GM19397 (cell line): ENCODE results near the gene PCNA.

Experiments
- ATAC-seq: cut with Tn5 transposase; IDR thresholded peaks from one replicate; pipeline ENCODE4 v1.9.1; 2021; ENCODE audit warnings: mild to moderate bottlenecking, moderate library complexity; ENCODE audit not compliant: unreplicated experiment

PCNA gene

DNA sequence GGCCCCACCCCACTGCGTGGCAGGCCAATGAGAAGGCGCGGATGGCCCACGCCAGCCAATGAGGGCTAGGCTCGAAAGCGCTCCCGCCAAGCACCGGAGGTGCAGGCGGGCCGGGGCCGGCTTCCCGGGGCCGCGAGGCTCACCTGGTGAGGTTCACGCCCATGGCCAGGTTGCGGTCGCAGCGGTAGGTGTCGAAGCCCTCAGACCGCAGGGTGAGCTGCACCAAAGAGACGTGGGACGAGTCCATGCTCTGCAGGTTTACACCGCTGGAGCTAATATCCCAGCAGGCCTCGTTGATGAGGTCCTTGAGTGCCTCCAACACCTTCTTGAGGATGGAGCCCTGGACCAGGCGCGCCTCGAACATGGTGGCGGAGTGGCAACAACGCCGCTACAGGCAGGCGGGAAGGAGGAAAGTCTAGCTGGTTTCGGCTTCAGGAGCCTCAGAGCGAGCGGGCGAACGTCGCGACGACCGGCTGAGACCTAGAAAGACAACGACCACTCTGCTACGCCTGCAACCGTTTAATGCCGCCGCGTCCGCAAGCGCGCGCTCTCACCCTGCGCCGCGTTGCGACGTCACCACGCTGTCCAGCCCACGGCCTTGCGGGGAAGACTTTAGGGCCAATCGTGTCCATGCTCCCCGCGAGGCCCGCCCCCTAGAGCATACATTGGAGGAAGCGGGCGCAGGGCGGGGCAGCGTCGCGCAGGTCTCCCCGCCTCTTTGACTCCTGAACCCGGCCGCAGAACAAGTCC is at the start of gene PCNA:
Gene PCNA, minus strand, starts transcription at position 524 of the 750 bp plus-strand sequence. Its CDS starts 160 bp downstream, at position 364.
- peak; percentile 94 for ATAC-seq

DNA sequence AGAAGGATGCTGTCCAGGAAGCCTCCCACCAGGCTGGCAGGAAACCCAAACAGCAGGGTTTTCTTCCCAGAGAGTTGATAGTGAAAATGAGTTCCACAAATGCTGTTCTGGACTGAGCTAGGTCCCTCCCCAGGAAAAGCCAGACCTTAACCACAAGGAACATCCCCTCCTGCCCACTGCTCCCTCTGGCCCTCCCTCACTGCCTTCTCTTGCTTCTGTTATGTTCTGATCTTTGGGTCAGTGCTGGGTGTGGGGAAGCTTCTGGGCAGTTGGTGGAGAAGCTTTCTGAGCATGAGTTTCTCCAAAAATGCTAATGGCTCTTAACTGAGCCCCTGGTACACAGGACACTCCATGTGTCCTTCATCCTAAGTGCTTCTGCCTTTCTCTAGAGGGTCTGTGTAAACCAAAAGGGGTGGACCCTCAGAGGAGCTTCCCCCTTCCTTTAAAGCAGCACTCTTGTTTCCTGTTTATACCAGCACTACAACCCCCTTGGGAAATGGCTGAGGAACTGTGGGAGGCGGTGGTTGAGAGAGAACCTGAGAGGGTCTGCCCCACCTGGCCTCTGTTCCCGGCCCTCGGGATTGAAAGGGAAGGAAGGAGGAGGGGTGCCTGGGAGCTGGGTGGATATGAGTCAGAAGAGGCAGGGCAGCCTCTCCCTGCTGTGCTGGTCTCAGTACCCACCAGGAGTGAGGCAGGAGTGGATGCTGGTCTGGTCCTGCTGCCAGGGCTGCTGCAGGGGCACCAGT is 49.1 kb upstream of the PCNA start:
- no peak for ATAC-seq

DNA sequence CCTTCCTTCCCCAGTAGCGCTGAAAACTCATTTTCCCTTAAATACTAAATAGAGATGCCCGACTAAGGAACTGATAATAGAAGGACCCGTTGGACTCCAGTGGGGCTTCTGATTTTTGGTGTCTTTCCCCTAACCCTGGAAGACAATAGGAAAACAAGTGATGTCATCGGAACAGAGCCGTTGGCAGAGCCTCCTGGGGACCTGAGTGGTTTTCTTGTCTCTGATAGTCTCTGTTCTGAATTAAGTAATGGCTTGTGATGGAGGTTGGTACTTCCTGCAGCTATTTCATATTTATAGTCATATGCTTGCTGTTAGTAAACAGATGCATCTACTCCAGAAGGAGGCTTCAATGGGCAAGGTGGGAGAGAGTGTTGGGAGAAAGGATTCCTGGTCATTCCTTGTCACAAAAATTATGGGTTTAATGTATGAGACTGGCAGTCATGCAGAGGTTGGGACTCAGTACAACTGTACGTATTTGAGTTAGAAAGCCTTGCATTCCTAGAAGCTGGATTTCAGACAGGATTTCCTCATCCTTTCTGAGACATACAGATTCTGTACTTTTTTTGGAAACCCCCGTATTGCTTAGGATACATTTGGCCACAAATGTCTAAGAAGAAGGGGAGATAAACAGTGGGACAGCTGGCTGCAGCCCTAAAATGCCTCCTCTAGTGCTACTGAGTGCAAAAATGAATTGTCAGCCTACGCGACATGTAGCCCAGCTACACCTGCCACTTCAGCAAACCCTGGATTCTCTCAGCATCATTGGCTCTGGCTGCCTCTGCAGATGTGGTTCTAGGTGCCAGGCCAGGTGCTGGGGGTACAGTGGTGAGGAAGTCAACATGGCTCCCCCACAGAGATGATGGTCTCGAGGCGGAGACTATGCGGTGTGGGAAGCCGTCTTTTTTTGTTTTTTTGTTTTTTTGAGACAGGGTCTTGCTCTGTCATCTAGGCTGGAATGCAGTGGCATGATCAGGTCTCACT is 45.2 kb upstream of the PCNA start:
- no peak for ATAC-seq

DNA sequence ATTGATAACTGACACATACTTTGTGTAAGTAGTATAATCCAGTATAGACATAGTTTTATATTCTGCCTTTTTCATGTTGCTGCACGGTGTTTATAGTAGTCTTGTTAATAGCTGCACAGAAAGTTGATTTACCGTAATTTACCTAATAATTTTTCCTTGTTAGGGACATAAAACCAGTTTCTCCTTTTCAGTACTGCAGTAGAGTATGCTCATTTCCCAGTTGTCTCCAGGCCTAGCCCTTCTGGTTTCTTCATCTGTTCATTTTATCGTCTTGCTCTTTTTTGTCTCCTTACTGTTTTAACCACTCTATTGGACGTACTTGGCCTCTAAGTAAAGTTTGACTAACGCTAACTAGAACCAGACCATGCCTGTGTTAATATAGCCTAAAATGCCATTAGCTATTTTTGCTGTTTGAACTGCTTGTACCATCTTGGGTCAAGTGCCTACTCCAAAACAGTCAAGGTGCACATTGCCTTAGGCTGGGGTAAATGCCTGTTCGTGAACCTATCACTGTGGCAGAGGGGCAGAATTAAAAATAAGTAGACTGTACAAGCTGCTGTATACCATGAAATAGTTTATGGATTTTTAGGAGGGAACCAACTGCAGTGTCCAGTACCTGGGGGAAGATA is 41.9 kb upstream of the PCNA start:
- ATAC-seq = no peak

DNA sequence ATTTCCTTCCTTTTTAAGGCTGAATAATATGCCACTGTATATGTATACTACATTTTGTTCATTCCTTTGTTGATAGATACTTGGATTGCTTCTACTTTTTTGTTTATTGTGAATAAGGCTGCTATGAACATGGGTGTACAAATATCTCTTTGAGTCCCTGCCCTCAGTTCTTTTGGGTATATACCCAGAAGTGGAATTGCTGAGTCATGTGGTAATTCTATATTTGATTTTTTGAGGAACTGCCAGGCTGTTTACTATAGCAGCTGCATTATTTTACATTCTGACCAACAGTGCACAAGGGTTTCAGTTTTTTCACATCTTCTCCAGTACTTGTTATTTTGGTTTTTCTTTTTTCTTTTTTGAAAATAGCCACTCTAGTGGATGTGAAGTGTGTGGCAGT is 41.1 kb upstream of the PCNA start:
- ATAC-seq = no peak

DNA sequence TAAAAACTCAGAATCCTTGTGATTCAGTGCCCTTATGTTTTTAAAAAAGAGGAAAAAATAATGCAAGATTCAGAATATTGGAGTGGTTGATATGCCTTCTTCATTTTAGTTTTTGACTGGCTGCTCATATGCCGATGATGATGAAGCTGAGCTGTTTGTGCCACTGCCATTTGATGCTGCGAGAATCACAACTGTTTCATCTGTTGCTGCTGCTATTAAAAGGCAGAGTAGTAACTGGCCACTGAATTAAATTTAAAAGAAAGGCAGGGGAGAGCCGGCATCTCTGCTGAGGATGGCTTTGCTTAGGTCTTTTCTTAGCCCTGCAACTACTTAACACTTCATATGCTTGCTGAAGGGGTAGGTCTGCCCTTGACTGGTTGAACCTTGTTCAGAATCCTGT is 40.2 kb upstream of the PCNA start:
- no peak for ATAC-seq

DNA sequence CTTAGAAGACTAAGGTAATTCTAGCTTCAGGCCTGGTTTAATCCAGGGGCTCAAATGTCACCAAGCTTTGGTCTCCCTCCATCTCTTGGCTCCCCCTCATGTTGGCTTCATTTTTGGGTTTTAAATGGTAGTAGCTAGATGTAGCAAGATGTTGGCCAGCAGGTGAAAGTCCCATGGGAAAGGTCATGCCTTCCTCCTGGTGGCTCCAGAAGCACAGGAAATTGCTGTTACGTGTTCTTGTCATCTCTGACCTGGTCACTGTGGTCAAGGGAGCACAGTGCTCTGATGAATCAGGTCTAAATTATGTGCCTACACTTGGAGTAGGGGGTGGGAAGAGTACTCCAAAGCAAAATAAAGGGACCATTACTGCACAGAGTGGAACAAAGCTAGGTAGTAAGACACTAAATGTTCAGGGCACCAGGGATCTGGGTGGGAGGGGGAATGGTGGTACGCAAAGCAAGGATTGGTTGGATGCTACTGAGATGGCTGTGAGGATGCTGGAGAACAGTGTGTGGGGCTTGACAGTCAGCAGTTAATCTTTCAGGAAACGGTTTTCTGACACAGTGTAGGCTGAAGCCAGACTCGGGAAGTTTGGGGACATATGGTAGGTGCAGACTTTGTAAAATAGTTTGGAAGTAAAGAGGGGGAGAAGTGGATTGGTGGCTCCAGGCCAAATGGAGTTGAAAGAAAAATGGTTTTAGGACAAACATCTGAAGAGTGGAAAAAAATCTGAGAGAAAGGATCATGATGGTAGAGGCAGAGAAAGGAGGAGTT is 37.1 kb upstream of the PCNA start:
- ATAC-seq = no peak

DNA sequence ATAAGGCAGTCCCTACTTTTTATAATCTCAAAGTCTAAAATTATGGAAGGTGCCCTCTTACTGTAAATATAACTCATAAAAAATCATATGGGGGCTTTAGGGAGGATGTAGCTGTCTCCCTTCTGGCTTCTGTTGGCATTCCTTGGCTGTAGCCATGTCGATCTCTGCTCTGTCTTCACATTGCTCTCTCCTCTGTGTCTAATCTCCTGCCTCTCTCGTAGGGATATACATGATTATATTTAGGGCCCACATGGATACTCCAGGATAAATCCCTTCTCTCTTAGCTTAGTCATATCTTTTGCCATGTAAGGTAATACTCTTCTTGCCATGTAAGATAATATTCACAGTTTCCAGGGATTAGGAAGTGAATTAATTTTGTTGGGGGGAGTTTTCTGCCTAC is 35.6 kb upstream of the PCNA start:
- no peak for ATAC-seq

DNA sequence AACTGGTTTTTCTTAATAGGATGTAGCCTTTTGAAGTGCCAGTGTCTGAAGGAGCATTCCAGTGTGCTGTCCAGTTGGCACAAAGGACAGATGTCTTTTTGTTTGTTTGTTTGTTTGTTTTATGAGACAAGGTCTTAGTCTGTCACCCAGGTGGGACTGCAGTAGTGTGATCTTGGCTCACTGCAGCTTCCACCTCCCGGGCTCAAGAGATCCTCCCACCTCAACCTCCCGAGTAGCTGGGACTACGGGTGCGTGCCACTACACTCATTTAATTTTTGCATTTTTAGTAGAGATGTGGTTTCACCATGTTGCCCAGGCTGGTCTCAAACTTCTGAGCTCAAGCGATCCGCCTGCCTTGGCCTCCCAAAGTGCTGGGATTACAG is 34.8 kb upstream of the PCNA start:
- no peak for ATAC-seq

DNA sequence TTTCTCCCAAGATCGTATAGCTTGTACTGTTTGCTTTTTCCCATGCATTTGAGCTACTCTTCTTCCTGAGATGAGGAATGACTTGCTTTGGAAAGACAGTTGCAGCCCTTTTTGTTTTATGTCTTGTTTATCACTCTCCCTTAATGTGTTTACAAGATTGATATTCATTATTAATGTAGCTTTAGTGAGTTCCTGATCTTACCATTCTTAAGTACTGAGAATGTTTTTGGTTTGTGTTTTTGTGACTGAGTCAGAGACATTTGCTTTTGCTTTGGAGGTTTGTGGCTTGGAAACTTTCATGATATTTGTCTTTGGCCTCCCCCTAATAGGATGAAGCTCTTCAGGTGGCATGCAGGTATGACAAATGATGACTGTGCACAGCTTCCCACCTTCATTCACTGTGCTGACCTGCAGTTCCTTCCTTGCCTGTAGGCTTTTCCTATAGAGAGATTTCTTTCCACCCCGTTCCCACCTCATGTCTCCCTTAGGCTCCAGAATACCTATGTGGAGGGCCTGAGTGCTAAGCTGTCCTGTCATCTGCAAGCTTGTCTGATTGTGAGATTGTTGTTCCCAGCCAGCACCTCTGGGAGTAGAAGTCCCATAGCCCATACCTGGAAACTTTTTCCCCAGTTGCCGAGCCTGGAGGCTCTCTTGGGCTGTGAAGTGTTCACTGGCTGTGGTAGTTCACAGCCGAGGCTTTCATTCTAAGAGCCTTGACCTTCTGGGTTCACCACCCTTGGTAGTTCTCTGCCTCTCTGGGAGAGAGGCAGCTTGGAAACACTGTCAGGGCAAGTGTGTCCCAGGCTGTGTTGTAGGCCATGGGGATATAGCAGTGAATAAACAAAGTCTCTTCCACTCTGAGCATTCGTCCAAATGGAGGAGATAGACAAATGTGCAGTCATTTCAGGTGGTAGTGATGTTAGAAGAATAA is 34.1 kb upstream of the PCNA start:
- ATAC-seq = no peak

DNA sequence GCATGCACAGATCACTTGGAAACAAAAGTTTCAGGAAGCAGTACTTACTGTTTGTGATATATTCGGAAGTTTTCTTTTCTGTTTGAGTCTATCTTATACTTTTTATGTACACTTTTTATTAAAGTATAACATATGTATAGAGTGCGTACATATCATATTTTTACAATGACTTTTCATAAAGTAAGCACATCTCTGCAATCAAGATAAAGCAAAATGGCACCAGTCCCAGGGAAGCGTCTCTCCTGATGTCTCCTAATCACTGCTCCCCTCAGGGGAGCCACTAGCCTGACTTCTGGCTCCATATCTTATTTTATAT is 33.4 kb upstream of the PCNA start:
- no peak for ATAC-seq

DNA sequence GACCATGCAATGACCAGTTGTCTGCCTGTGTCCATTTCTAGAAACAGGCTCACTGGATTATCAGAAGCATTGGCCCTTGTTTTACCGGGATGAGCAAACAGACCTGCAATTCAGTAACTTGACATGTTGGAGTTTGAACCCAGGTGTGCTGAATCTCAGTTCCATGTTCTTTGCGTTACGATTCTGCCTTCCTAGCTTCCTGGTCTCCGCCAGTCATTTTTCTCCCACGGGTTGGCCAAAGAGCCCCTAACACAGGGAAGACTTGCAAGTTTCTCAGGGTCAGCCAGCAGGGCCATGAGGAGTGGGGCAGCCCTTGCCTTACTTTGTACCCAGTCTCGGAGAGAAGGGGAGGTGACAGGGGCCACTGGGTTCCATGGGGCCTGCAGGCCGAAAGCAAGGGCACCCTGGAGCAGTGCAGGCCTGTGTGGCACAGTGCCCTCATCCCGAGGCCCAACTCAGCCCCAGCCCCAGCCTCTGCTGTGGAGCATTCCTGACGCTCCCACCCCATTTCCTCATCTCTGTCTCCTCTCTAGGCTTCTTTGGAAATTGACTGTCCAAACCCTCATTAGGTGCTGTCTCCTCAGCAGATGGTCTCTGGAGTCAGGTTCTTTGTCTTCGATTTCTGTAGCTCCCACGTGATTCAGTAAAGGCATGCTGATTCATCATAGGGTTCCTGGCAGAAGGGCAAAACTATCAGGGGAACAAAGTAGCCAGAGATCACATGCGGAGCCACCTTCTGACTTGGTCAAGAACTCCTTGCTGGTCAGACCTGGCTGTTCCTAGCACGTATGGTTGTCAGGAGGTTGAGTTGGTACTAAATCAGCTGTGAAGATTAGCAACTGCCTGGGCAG is 30.7 kb upstream of the PCNA start:
- ATAC-seq = no peak

DNA sequence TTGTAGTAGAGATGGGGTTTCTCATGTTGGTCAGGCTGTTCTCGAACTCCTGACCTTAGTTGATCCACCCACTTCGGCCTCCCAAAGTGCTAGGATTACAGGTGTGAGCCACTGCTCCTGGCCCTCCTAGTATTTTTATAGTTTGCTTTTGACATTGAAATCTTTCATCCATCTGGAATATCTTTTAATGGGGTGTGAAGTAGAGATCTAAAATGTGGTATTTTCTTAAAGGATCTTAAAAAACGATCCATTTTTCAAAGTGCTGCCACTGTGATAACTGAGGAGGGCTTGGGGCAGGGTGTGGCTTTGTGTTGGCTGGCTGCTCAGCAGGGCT is 30.1 kb upstream of the PCNA start:
- ATAC-seq = no peak

DNA sequence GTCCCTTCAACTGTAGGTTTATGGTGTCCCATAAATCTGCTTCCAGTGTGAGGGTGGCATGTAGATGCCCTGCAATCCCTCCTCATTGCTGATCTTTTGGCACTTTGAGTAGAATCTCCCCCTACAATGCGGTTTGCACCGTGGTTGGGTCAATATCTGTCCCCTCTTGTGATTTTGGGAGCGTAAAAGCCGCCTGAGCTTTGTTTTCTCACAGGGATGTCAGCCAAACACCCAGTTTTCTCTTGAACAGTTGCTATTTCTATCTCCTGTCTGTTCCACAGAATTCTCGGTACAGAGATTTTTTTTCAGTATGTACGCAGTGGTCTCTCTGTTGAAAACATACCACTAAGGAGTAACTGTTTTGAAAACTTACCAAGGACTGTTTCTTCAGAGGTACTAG is 28.8 kb upstream of the PCNA start:
- no peak for ATAC-seq

DNA sequence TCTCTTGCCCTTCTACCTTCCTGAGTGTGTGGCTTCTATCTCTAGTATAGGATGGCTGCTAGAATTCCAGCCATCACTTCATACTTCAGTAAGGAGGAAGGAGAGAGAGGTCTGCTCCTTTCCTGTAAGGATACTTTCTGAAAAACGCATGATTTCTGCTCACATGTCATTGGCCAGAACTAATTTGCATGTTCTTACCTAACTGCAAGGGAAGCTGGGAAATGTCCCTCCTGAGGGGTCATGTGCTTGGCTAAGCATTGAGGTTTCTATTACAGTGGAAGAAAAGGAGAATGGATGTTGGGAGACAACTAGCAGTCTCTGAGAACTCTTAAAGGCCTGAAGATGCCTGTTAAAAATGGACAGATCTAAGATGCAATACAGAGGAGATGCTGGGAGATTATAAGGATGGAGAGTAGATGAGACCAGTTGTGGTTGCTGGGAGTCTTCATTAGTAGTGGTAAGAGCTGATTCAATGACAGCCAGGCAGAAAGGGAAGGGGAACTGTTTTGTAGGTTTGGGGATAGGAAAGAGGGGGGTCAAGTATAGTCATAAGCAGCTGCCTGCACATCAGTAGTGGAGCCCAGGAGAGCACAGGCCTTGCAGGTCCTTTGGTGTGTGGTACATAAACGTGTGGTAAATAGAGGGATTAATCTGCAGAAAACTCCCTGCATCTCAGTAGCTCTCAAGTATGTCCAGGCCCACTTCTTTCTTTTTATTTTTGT is 27.3 kb upstream of the PCNA start:
- no peak for ATAC-seq

DNA sequence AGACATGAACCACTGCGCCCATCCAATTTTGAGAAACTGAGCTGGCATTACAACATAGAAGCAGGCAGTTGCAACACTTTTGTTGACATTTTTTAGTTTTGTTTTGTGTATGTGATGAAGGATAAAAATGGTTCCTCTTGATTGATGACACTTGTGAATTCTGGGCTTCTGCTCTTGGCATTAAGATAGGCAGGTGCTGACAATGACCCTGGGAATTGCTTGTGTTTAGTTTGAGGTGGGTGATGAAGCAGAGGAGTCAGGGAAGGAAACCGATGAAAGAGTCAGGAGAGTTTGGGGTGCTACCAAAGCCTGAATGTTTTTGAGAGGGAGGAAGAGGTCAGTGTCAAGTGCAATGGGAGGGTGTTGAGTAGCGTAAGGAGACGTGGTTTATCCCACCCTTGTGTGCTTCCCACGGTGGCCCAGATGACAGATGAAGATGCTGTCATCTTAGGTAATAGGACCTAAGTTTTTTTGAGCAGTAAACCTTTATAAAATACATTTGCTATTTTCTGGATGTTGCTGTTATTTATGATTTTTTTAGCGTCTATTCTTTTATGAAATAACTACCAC is 26.4 kb upstream of the PCNA start:
- no peak for ATAC-seq

DNA sequence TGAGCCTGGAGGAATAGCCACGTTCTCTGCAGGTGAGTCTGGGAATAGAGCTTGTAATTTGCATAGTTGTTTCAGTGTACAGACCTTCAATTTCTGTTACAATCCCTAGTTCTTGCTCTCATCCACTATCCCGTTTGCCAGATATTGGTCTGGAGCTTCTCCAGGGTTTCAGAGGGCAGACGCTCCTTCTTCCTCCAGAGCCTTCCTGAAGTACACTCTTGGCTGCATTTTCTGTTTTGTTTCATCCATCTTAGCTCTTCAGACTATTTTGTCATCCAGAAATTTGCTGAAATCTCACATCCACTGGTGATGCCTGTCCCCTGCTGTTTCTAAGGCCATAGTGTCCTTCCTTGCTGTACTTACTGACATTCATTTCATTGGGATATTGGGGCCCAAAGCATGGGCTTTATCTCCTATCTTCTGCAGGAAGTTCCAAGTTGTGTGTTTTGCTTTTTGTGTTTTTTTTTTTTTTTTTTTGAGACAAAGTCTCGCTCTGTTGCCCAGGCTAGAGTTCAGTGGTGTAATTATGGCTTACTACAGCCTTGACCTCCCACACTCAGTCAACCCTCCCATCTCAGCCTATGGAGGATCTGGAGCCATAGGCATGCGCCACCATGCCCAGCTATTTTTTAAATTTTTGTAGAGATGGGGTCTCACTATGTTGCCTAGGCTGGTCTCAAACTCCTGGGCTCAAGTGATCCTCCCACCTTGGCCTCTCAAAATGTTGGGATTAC is 25.8 kb upstream of the PCNA start:
- no peak for ATAC-seq
